Measurements from ENCODE around the gene TMEM151A. TPM values are rescaled to one million over a fixed set of nuclear protein-coding genes. Genes with fewer than 3 reads are reported as not detected.

TMEM151A gene
- total and polyA plus RNA-seq, 4 donors, result 0.05 to 0.13 TPM; not detected in 2

- Histone ChIP-seq H3K27me3 (ENCODE audit: control insufficient read depth in 4 of 4, insufficient read depth in 4 of 4, low read length in 3 of 4) (no peaks in the 10 kb centered on the region), H3K9ac (ENCODE audit: low read depth in 1 of 2, low read length in 2 of 2) (no peak overlapping the region), H3K4me1 (ENCODE audit: control insufficient read depth in 4 of 4, insufficient read depth in 4 of 4, low read length in 3 of 4) (peaks cover 2 to 9% (median 4%) of the 10 kb centered on the region in 4 donors), H3K9me3 (ENCODE audit: control insufficient read depth in 4 of 4, low read length in 3 of 4) (no peaks in the 10 kb centered on the region), H3K27ac (ENCODE audit: low read depth in 1 of 2, low read length in 2 of 2) (no peak overlapping the region), H3K36me3 (ENCODE audit: control insufficient read depth in 4 of 4, insufficient read depth in 3 of 4, low read depth in 1 of 4, low read length in 3 of 4) (no peaks in the 10 kb centered on the region), H3K4me3 (ENCODE audit: low read depth in 1 of 3, low read length in 3 of 3) (no peak overlapping the region)
- TF ChIP-seq RAD21 (IDR thresholded peaks at IDR 0.05) (no peak), CTCF (IDR thresholded peaks at IDR 0.05; ENCODE audit: low read depth, low read length, missing input control) (no peak), NR2F2 (IDR thresholded peaks at IDR 0.05) (no peak), YY1 (IDR thresholded peaks at IDR 0.05) (no peak), GABPA (IDR thresholded peaks at IDR 0.05 in 1 of 2, conservative IDR thresholded peaks at IDR 0.05 in 1 of 2) (no peak), RXRA (IDR thresholded peaks at IDR 0.05) (no peak), FOXA2 (IDR thresholded peaks at IDR 0.05) (no peak), TAF1 (conservative IDR thresholded peaks at IDR 0.05) (no peak), FOXA1 (IDR thresholded peaks at IDR 0.05) (no peak), EGR1 (IDR thresholded peaks at IDR 0.05; ENCODE audit: low read depth in 2 of 2) (no peak)
- TF ChIP-seq, protein P1, sequence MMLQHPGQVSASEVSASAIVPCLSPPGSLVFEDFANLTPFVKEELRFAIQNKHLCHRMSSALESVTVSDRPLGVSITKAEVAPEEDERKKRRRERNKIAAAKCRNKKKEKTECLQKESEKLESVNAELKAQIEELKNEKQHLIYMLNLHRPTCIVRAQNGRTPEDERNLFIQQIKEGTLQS (IDR thresholded peaks at IDR 0.05), result no peak
- TF ChIP-seq, protein P2, sequence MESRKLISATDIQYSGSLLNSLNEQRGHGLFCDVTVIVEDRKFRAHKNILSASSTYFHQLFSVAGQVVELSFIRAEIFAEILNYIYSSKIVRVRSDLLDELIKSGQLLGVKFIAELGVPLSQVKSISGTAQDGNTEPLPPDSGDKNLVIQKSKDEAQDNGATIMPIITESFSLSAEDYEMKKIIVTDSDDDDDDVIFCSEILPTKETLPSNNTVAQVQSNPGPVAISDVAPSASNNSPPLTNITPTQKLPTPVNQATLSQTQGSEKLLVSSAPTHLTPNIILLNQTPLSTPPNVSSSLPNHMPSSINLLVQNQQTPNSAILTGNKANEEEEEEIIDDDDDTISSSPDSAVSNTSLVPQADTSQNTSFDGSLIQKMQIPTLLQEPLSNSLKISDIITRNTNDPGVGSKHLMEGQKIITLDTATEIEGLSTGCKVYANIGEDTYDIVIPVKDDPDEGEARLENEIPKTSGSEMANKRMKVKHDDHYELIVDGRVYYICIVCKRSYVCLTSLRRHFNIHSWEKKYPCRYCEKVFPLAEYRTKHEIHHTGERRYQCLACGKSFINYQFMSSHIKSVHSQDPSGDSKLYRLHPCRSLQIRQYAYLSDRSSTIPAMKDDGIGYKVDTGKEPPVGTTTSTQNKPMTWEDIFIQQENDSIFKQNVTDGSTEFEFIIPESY (IDR thresholded peaks at IDR 0.05), result no peak
- TF ChIP-seq, protein P3, sequence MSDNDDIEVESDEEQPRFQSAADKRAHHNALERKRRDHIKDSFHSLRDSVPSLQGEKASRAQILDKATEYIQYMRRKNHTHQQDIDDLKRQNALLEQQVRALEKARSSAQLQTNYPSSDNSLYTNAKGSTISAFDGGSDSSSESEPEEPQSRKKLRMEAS (IDR thresholded peaks at IDR 0.05), result no peak
- no peak for DNase-seq (ENCODE audit: low spot score)
- 94% methylated on average over 3 of the region's 3 CpGs for WGBS
These were observed 37.5 kb downstream of the TMEM151A start for GRCh38 chr11:66329165-66329673.

DNA sequence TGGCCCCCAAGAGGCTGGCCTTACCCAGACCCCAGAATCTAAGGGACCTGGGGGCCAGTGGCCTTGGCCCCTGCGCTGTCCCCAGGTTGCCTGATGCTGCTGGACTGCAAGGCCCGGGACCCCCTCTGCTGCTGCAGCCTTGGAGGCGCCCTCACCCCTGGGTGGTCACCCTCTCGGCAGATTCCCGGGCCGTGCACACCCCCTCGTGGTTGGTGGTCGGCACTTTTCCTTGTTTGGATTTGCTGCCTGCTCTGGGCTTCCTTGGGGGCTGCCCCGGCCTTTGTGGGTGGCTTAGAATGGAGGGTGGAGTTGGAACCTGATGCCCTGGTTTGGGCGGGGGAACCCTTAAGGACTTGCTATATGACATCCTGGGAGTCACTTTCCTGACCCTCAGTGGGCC is 39.2 kb downstream of the TMEM151A start:
- Histone ChIP-seq H3K9ac (ENCODE audit: low read depth in 1 of 2, low read length in 2 of 2) (no peak overlapping the region), H3K4me3 (ENCODE audit: low read depth in 1 of 3, low read length in 3 of 3) (no peak overlapping the region), H3K36me3 (ENCODE audit: control insufficient read depth in 4 of 4, insufficient read depth in 3 of 4, low read depth in 1 of 4, low read length in 3 of 4) (no peaks in the 10 kb centered on the region), H3K27ac (ENCODE audit: low read depth in 1 of 2, low read length in 2 of 2) (no peak overlapping the region), H3K9me3 (ENCODE audit: control insufficient read depth in 4 of 4, low read length in 3 of 4) (no peaks in the 10 kb centered on the region), H3K4me1 (ENCODE audit: control insufficient read depth in 4 of 4, insufficient read depth in 4 of 4, low read length in 3 of 4) (peaks cover 2 to 17% (median 5%) of the 10 kb centered on the region in 4 donors), H3K27me3 (ENCODE audit: control insufficient read depth in 4 of 4, insufficient read depth in 4 of 4, low read length in 3 of 4) (no peaks in the 10 kb centered on the region)
- WGBS, result 79% methylated on average over 10 of the region's 10 CpGs
- TF ChIP-seq SP1 (IDR thresholded peaks at IDR 0.05), result no peak
- no peak for TF ChIP-seq EGR1 (IDR thresholded peaks at IDR 0.05; ENCODE audit: low read depth in 2 of 2)
- TF ChIP-seq, protein P3 (IDR thresholded peaks at IDR 0.05), result no peak
- TF ChIP-seq CTCF (IDR thresholded peaks at IDR 0.05; ENCODE audit: low read depth, low read length, missing input control), result no peak
- TF ChIP-seq, protein P4, sequence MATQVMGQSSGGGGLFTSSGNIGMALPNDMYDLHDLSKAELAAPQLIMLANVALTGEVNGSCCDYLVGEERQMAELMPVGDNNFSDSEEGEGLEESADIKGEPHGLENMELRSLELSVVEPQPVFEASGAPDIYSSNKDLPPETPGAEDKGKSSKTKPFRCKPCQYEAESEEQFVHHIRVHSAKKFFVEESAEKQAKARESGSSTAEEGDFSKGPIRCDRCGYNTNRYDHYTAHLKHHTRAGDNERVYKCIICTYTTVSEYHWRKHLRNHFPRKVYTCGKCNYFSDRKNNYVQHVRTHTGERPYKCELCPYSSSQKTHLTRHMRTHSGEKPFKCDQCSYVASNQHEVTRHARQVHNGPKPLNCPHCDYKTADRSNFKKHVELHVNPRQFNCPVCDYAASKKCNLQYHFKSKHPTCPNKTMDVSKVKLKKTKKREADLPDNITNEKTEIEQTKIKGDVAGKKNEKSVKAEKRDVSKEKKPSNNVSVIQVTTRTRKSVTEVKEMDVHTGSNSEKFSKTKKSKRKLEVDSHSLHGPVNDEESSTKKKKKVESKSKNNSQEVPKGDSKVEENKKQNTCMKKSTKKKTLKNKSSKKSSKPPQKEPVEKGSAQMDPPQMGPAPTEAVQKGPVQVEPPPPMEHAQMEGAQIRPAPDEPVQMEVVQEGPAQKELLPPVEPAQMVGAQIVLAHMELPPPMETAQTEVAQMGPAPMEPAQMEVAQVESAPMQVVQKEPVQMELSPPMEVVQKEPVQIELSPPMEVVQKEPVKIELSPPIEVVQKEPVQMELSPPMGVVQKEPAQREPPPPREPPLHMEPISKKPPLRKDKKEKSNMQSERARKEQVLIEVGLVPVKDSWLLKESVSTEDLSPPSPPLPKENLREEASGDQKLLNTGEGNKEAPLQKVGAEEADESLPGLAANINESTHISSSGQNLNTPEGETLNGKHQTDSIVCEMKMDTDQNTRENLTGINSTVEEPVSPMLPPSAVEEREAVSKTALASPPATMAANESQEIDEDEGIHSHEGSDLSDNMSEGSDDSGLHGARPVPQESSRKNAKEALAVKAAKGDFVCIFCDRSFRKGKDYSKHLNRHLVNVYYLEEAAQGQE (IDR thresholded peaks at IDR 0.05), result no peak
- TF ChIP-seq FOXA2 (IDR thresholded peaks at IDR 0.05), result no peak
- no peak for TF ChIP-seq HNF4A (conservative IDR thresholded peaks at IDR 0.05)
- TF ChIP-seq, protein P2 (IDR thresholded peaks at IDR 0.05), result no peak
- TF ChIP-seq YY1 (IDR thresholded peaks at IDR 0.05), result no peak
- no peak for TF ChIP-seq NR2F2 (IDR thresholded peaks at IDR 0.05)
- no peak for TF ChIP-seq GABPA (IDR thresholded peaks at IDR 0.05 in 1 of 2, conservative IDR thresholded peaks at IDR 0.05 in 1 of 2)
- no peak for TF ChIP-seq FOXA1 (IDR thresholded peaks at IDR 0.05)
- no peak for TF ChIP-seq JUND (IDR thresholded peaks at IDR 0.05)
- TF ChIP-seq TAF1 (conservative IDR thresholded peaks at IDR 0.05), result no peak
- TF ChIP-seq HNF4G (IDR thresholded peaks at IDR 0.05), result no peak
- DNase-seq (ENCODE audit: low spot score), result no peak

Data from liver (tissue), 9 donors.